Activated CD8-positive, alpha-beta T cell treated with anti-CD3 and anti-CD28 coated beads for 36 hours (primary cell): Measurements from ENCODE around the gene AARS2. TPM values are rescaled to one million over a fixed set of nuclear protein-coding genes. Genes with fewer than 3 reads are reported as not detected.

ENCODE experiments used
- ATAC-seq: fragments of 200-7000 bp; cut with Tn5 transposase; one replicate; pipeline ENCODE4 v1.10.0; 2021; ENCODE audit warnings: mild to moderate bottlenecking, moderate library complexity
- CTCF ChIA-PET: fragments of 350-600 bp; sonication (Branson Sonifier 250); formaldehyde crosslinking; loops from one replicate; lab custom pipeline; 2021; ENCODE audit warnings: antibody characterized with exemption; lab: Charles Lee
- POLR2A ChIA-PET: fragments of 350-600 bp; sonication (Branson Sonifier 250); formaldehyde crosslinking; loops from one replicate; lab custom pipeline; 2021; ENCODE audit warnings: antibody characterized with exemption; lab: Charles Lee
- DNase-seq: peaks from one replicate; pipeline ENCODE4 v3.0.0-alpha.2; 2020
- H3K27ac Mint-ChIP-seq: one replicate; pipeline ENCODE4 v1.8.0; 2021; ENCODE audit warnings: mild to moderate bottlenecking, mixed read lengths
- H3K27me3 Mint-ChIP-seq: one replicate; pipeline ENCODE4 v1.8.0; 2021; ENCODE audit warnings: mixed read lengths
- H3K36me3 Mint-ChIP-seq: one replicate; pipeline ENCODE4 v1.8.0; 2021; ENCODE audit warnings: low read depth, mixed read lengths
- H3K4me1 Mint-ChIP-seq: one replicate; pipeline ENCODE4 v1.8.0; 2021; ENCODE audit warnings: low read depth, mixed read lengths
- H3K4me3 Mint-ChIP-seq: one replicate; pipeline ENCODE4 v1.8.0; 2021; ENCODE audit warnings: mild to moderate bottlenecking, moderate library complexity, mixed read lengths
- H3K9me3 Mint-ChIP-seq: one replicate; pipeline ENCODE4 v1.8.0; 2021; ENCODE audit warnings: mixed read lengths
- CTCF ChIP-seq: fragments of 200-600 bp; IDR thresholded peaks from one replicate; pipeline ENCODE4 v1.8.0; 2022; ENCODE audit warnings: antibody characterized with exemption, mild to moderate bottlenecking
- intact Hi-C: fragments of 100-400 bp; cut with micrococcal nuclease; formaldehyde crosslinking; loops from one replicate; pipeline ENCODE4 v1.10.0; 2022
- total RNA-seq, 2 experiments: library from RNA; stranded (reverse); gene quantifications; one replicate each; pipeline ENCODE4 v1.2.3, GENCODE V29; 2021

The AARS2 gene
- total RNA-seq, 2 experiments from 2014 or later: 16.2 to 16.3 TPM

GRCh38 chr6:44278774-44279697, 34.1 kb downstream of the AARS2 start:
- TF ChIP-seq CTCF: no peak
- POLR2A ChIA-PET: no interaction called here
- H3K27ac Mint-ChIP-seq: no peak overlapping the region
- H3K27me3 Mint-ChIP-seq: peaks cover 33% of the 10 kb centered on the region
- H3K4me3 Mint-ChIP-seq: no peak overlapping the region
- intact Hi-C loops: no loop called here
- ATAC-seq (no peak), DNase-seq (no peak)
- CTCF ChIA-PET: interaction anchor here (0.8 to 2.1 kb wide), 4 partner anchors 11 to 58 kb away, joined by 3 to 6 read pairs (median 4); no protein-coding TSS in a partner anchor
- no peaks in the 10 kb centered on the region for H3K4me1 Mint-ChIP-seq
- no peaks in the 10 kb centered on the region for H3K9me3 Mint-ChIP-seq
- no peaks in the 10 kb centered on the region for H3K36me3 Mint-ChIP-seq

GRCh38 chr6:44278315-44278714, 34.8 kb downstream of the AARS2 start:
- ATAC-seq: no peak
- ChIA-PET CTCF (interaction anchor here (0.8 to 2.1 kb wide), 5 partner anchors 10 to 59 kb away, joined by 3 to 6 read pairs (median 5); no protein-coding TSS in a partner anchor), POLR2A (interaction anchor here (1.1 kb wide), 1 partner anchor 31 kb away, joined by 3 read pairs; the partner anchor contains the start of gene HSP90AB1)
- no peak for TF ChIP-seq CTCF
- Mint-ChIP-seq H3K27ac (no peak overlapping the region), H3K4me3 (no peak overlapping the region), H3K36me3 (no peaks in the 10 kb centered on the region), H3K9me3 (no peaks in the 10 kb centered on the region), H3K27me3 (peaks cover 34% of the 10 kb centered on the region), H3K4me1 (no peaks in the 10 kb centered on the region)
- DNase-seq: no peak
- intact Hi-C loops: no loop called here

DNA sequence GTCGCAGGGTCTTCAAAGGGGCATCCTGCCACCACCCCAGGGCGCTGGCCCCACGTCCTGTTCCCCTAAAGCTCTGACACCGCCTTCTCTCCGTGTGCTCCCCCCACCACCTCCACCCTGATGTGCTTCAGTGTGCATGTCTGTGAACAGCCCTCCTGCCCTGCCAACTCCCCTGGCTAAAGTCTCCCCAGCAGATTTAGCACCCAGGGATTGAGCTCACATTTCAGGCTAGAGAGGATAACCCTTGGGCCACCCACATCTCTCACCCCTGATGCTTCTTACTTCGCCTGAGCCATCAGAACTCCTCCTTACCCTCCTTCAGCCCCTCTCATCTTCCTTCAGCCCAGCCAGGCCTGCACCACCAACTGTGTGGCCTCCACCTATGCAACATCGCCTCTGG, 35.4 kb downstream of the AARS2 start:
- H3K4me3 Mint-ChIP-seq: no peak overlapping the region

GRCh38 chr6:44276667-44277640, 36.2 kb downstream of the AARS2 start:
- Mint-ChIP-seq H3K27me3 (peaks cover 43% of the 10 kb centered on the region), H3K27ac (no peak overlapping the region), H3K9me3 (no peaks in the 10 kb centered on the region), H3K36me3 (no peaks in the 10 kb centered on the region), H3K4me3 (no peak overlapping the region), H3K4me1 (no peaks in the 10 kb centered on the region)
- CTCF ChIA-PET: interaction anchor here (0.6 to 2.1 kb wide), 5 partner anchors 9 to 180 kb away, joined by 3 to 6 read pairs (median 4); no protein-coding TSS in a partner anchor
- POLR2A ChIA-PET: interaction anchor here (1.1 kb wide), 2 partner anchors 30 to 31 kb away, joined by 3 read pairs; partner anchors contain the start of gene HSP90AB1
- no peak for ATAC-seq
- intact Hi-C loops: no loop called here
- TF ChIP-seq CTCF: no peak
- no peak for DNase-seq

More for the DNA sequence above, 35.4 kb downstream of the AARS2 start:
- ATAC-seq (no peak), DNase-seq (no peak)
- Mint-ChIP-seq H3K27ac (no peak overlapping the region), H3K36me3 (no peaks in the 10 kb centered on the region), H3K27me3 (peaks cover 38% of the 10 kb centered on the region), H3K9me3 (no peaks in the 10 kb centered on the region), H3K4me1 (no peaks in the 10 kb centered on the region)
- ChIA-PET CTCF (interaction anchor here (1.1 to 2.1 kb wide), 4 partner anchors 9 to 59 kb away, joined by 3 to 6 read pairs (median 6); no protein-coding TSS in a partner anchor), POLR2A (interaction anchor here (1.1 kb wide), 1 partner anchor 31 kb away, joined by 3 read pairs; the partner anchor contains the start of gene HSP90AB1)
- intact Hi-C loops: no loop called here
- TF ChIP-seq CTCF: no peak
